Esophagus (tissue), 2 donors: ENCODE measurements around the gene PRUNE2. TPM values are rescaled to one million over a fixed set of nuclear protein-coding genes. Genes with fewer than 3 reads are reported as not detected.

ENCODE experiments used
- H3K27ac ChIP-seq, 2 donors: one replicate each; pipeline ENCODE4 v1.5.1; 2013; ENCODE audit warnings: low read depth in 2 of 2, mild to moderate bottlenecking in 2 of 2, inconsistent platforms in 1 of 2, low read length in 1 of 2, moderate library complexity in 1 of 2
- H3K27me3 ChIP-seq, 2 donors: one replicate each; pipeline ENCODE4 v1.6.1; 2013; ENCODE audit warnings: low read length in 2 of 2, control low read depth in 1 of 2, mild to moderate bottlenecking in 1 of 2; ENCODE audit not compliant: insufficient read depth in 2 of 2, control insufficient read depth in 1 of 2
- H3K36me3 ChIP-seq, 2 donors: one replicate each; pipeline ENCODE4 v1.6.1; 2013; ENCODE audit warnings: low read length in 1 of 2; ENCODE audit not compliant: control insufficient read depth in 2 of 2, insufficient read depth in 2 of 2
- H3K4me1 ChIP-seq, 2 donors: one replicate each; pipeline ENCODE4 v1.6.1; 2013; ENCODE audit warnings: low read length in 1 of 2; ENCODE audit not compliant: control insufficient read depth in 2 of 2, insufficient read depth in 2 of 2
- H3K4me3 ChIP-seq, 2 donors: one replicate each; pipeline ENCODE4 v1.5.1; 2013; ENCODE audit warnings: low read length in 2 of 2, mild to moderate bottlenecking in 2 of 2, low read depth in 1 of 2, moderate library complexity in 1 of 2
- H3K9me3 ChIP-seq, 2 donors: one replicate each; pipeline ENCODE4 v1.6.1; 2013; ENCODE audit warnings: mild to moderate bottlenecking in 2 of 2, low read depth in 1 of 2, low read length in 1 of 2, moderate library complexity in 1 of 2; ENCODE audit not compliant: control insufficient read depth in 2 of 2, insufficient read depth in 1 of 2
- WGBS, 2 donors: extraction: QIAGEN DNeasy Blood & Tissue Kit; methylation state at CpG; one replicate each; pipeline ENCODE4 v1.1.7; 2013; 5-methylcytosine and 5-hydroxymethylcytosine counted together
- polyA plus RNA-seq, 2 donors: library from polyadenylated mRNA; stranded (reverse); fragments of 200-250 nt; gene quantifications; one replicate each; pipeline ENCODE4 v1.2.3, GENCODE V29; 2013
- donor health status: healthy with polysubstance abuse.
- donor health status: Bipolar disorder and iron deficiency.

PRUNE2 gene
- polyA plus RNA-seq, 2 donors = 8.1 to 40.7 TPM

GRCh38 chr9:76926846-76927245 lies 20.9 kb upstream of the PRUNE2 start:
- Histone ChIP-seq H3K36me3 (no peaks in the 10 kb centered on the region), H3K27me3 (no peaks in the 10 kb centered on the region), H3K4me3 (no peak overlapping the region), H3K27ac (no peak overlapping the region), H3K9me3 (no peaks in the 10 kb centered on the region), H3K4me1 (no peaks in the 10 kb centered on the region)
- 83 to 84% methylated on average over 6 of the region's 6 CpGs for WGBS, 2 donors

GRCh38 chr9:76926324-76926741 lies 20.4 kb upstream of the PRUNE2 start:
- no peaks in the 10 kb centered on the region for H3K36me3 ChIP-seq
- no peaks in the 10 kb centered on the region for H3K9me3 ChIP-seq
- no peaks in the 10 kb centered on the region for H3K27me3 ChIP-seq
- no peaks in the 10 kb centered on the region for H3K4me1 ChIP-seq
- H3K4me3 ChIP-seq = no peak overlapping the region
- H3K27ac ChIP-seq = no peak overlapping the region
- 30 to 40% methylated on average over 4 of the region's 4 CpGs for WGBS, 2 donors

GRCh38 chr9:76921165-76921564 lies 15.3 kb upstream of the PRUNE2 start:
- Histone ChIP-seq H3K27me3 (peaks cover 0 to 2% of the 10 kb centered on the region in 2 donors), H3K36me3 (no peaks in the 10 kb centered on the region), H3K27ac (no peak overlapping the region), H3K4me3 (no peak overlapping the region), H3K9me3 (no peaks in the 10 kb centered on the region), H3K4me1 (no peaks in the 10 kb centered on the region)
- 79 to 82% methylated on average over 1 of the region's 1 CpG for WGBS, 2 donors

GRCh38 chr9:76917299-76917698 lies 11.4 kb upstream of the PRUNE2 start:
- Histone ChIP-seq H3K27me3 (peaks cover 0 to 2% of the 10 kb centered on the region in 2 donors), H3K27ac (no peak overlapping the region), H3K4me3 (no peak overlapping the region), H3K9me3 (no peaks in the 10 kb centered on the region), H3K36me3 (no peaks in the 10 kb centered on the region), H3K4me1 (no peaks in the 10 kb centered on the region)
- WGBS, 2 donors = 81% methylated on average over 4 of the region's 4 CpGs

- Histone ChIP-seq H3K4me1 (no peaks in the 10 kb centered on the region), H3K27me3 (peaks cover 0 to 2% of the 10 kb centered on the region in 2 donors), H3K36me3 (no peaks in the 10 kb centered on the region), H3K27ac (no peak overlapping the region), H3K4me3 (no peak overlapping the region), H3K9me3 (no peaks in the 10 kb centered on the region)
- 52 to 53% methylated on average over 4 of the region's 4 CpGs for WGBS, 2 donors
Observed at GRCh38 chr9:76916231-76916630, 10.3 kb upstream of the PRUNE2 start.

GRCh38 chr9:76913467-76913866 lies 7.6 kb upstream of the PRUNE2 start:
- 75 to 80% methylated on average over 2 of the region's 2 CpGs for WGBS, 2 donors
- no peaks in the 10 kb centered on the region for H3K27me3 ChIP-seq
- no peak overlapping the region for H3K27ac ChIP-seq
- H3K9me3 ChIP-seq = no peaks in the 10 kb centered on the region
- no peaks in the 10 kb centered on the region for H3K36me3 ChIP-seq
- no peak overlapping the region for H3K4me3 ChIP-seq
- H3K4me1 ChIP-seq = no peaks in the 10 kb centered on the region

- 49 to 54% methylated on average over 6 of the region's 6 CpGs for WGBS, 2 donors
- Histone ChIP-seq H3K27ac (no peak overlapping the region), H3K9me3 (no peaks in the 10 kb centered on the region)
Observed at GRCh38 chr9:76912636-76913275, 6.8 kb upstream of the PRUNE2 start.

GRCh38 chr9:76911971-76912370 lies 6.1 kb upstream of the PRUNE2 start:
- Histone ChIP-seq H3K36me3 (no peaks in the 10 kb centered on the region), H3K27me3 (no peaks in the 10 kb centered on the region), H3K4me3 (no peak overlapping the region), H3K4me1 (no peaks in the 10 kb centered on the region), H3K9me3 (no peaks in the 10 kb centered on the region), H3K27ac (no peak overlapping the region)
- 85 to 87% methylated on average over 1 of the region's 1 CpG for WGBS, 2 donors

More at GRCh38 chr9:76912636-76913275, 6.8 kb upstream of the PRUNE2 start:
- no peaks in the 10 kb centered on the region for H3K4me1 ChIP-seq
- no peak overlapping the region for H3K4me3 ChIP-seq
- no peaks in the 10 kb centered on the region for H3K36me3 ChIP-seq
- no peaks in the 10 kb centered on the region for H3K27me3 ChIP-seq

GRCh38 chr9:76910861-76911260 lies 4.9 kb upstream of the PRUNE2 start:
- WGBS, 2 donors = 81% methylated on average over 3 of the region's 3 CpGs
- H3K36me3 ChIP-seq = no peaks in the 10 kb centered on the region
- no peak overlapping the region for H3K27ac ChIP-seq
- H3K27me3 ChIP-seq = no peaks in the 10 kb centered on the region
- H3K4me1 ChIP-seq = peaks cover 5% of the 10 kb centered on the region in 2 donors
- H3K9me3 ChIP-seq = no peaks in the 10 kb centered on the region
- no peak overlapping the region for H3K4me3 ChIP-seq

- Histone ChIP-seq H3K27me3 (peaks cover 3% of the 10 kb centered on the region in 2 donors), H3K36me3 (no peaks in the 10 kb centered on the region), H3K4me3 (no peak overlapping the region), H3K9me3 (no peaks in the 10 kb centered on the region), H3K4me1 (peaks cover 6 to 7% of the 10 kb centered on the region in 2 donors), H3K27ac (no peak overlapping the region)
- WGBS, 2 donors = 8 to 10% methylated on average over 5 of the region's 5 CpGs
Observed at GRCh38 chr9:76906647-76906975, 697 bp upstream of the PRUNE2 start.
